GM19099 (cell line): ENCODE results near the gene CISD1.

Source experiments
- POLR2A ChIP-seq: IDR thresholded peaks from 3 replicates; pipeline ENCODE4 v1.6.1; 2011; ENCODE audit warnings: low read depth; ENCODE audit not compliant: insufficient read length; ENCODE audit errors: extremely low read depth

Gene CISD1

DNA sequence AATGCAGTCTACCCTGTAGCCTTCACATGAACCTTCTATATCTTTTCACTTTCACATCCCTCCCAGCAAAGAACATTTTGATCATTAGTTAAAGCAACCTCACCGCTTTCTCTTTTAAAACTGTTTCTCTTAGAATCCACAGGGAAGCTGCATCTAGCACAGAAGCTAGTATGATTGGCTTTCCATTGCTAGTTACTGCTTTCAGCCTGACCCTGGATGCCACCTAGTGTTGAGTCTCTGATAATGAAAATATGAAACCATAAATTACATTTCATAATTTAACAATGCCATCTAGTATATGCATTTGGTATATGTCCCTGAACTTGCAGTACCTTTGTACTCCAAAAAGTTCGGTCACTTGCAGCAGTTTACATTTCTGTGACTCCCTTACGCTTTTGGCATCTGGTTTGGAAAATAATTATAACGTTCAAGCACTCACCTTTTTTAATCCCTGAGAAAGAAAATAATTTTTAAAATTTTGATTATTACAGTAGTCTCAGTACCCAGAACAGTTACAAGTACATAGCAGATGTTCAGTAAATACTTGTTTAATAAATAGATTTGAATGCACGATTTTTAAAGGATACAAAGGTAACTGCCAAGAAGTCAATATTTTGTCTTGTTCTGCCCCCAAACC lies 22.7 kb downstream of the CISD1 start:
- TF ChIP-seq POLR2A = no peak

GRCh38 chr10:58293989-58294388 lies 25.0 kb downstream of the CISD1 start:
- no peak for TF ChIP-seq POLR2A

- no peak for TF ChIP-seq POLR2A
Measured at GRCh38 chr10:58299580-58299979, 30.6 kb downstream of the CISD1 start.

GRCh38 chr10:58300676-58301075 lies 31.7 kb downstream of the CISD1 start:
- TF ChIP-seq POLR2A = no peak

- no peak for TF ChIP-seq POLR2A
Measured at GRCh38 chr10:58302254-58302653, 33.3 kb downstream of the CISD1 start.

GRCh38 chr10:58304099-58304633 lies 35.2 kb downstream of the CISD1 start:
- TF ChIP-seq POLR2A = no peak

DNA sequence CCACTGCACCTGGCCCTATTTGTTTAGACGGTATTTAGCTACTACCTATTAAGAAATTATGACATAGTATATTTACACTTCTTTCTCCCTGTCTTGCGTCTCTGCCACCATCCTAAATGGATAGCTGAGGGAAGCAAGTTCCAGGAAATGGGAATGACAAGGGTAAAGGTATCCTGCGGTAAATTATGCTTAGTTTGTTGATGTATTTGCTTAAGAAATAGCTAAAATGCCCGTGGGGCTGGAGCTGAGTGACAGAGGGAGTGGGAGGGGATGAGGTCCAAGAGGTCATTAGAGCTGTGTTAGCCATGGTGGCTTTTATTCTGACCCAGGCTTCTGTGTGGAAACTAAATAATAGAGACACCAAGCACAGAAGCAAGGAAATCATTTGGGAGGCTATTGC lies 36.9 kb downstream of the CISD1 start:
- no peak for TF ChIP-seq POLR2A

DNA sequence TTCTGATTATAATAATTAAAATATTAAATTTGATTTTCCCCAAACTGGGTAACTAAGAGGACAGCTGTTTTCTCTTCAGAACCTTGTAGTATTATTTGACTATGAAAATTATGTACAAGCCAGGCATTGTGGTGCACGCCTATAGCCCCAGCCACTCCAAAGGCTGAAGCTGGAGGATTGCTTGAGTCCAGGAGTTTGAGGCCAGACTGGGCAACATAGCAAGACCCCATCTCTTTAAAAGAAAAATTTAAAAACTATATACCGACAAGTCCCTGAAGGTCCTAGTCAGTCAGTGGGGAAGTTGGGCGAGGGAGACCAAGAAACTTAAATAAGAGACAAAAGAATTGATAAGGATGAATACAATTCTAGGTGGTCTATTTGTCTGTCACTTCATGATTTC lies 38.7 kb downstream of the CISD1 start:
- TF ChIP-seq POLR2A = no peak

- no peak for TF ChIP-seq POLR2A
Measured at GRCh38 chr10:58311026-58311425, 42.1 kb downstream of the CISD1 start.

- TF ChIP-seq POLR2A = no peak
Measured at GRCh38 chr10:58316874-58317273, 47.9 kb downstream of the CISD1 start.

GRCh38 chr10:58318346-58318745 lies 49.4 kb downstream of the CISD1 start:
- TF ChIP-seq POLR2A = no peak

GRCh38 chr10:58319599-58319998 lies 50.6 kb downstream of the CISD1 start:
- TF ChIP-seq POLR2A = no peak

- no peak for TF ChIP-seq POLR2A
Measured at GRCh38 chr10:58320351-58321049, 51.5 kb downstream of the CISD1 start.

DNA sequence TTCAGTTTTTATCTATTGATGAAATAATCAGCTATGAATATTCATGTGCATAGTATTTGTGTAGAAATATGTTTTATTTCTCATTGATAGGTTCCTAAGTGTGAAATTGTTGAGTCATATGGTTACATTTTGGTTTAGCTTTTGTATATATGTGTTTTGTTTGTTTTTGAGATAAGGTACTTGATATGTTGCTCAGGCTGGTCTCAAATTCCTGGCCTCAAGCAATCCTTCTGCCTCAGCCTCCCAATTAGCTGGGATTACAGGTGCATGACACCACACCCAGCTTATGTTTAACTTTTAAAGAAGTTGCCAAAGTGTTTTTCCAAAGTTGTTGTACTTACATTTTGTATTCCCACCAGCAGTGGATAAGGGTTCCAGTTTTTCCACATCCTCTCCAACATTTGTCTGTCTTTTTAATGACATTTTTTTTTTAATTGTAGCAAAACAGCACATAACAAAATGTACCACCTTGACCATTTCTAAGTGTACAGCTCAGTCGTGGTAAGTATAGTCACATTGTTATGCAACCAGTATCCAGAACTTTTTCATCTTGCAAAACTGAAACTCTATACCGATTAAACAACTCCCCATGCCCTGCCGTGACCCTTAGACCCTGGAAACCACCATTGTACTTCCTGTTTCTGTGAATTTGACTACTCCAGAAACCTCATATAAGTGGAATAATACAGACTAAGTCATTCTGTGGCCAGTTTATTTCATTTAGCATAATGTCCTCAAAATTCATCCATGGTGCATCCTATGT lies 53.3 kb downstream of the CISD1 start:
- no peak for TF ChIP-seq POLR2A

- TF ChIP-seq POLR2A = no peak
Measured at GRCh38 chr10:58322835-58323209, 53.9 kb downstream of the CISD1 start.

GRCh38 chr10:58326967-58327381 lies 58.0 kb downstream of the CISD1 start:
- no peak for TF ChIP-seq POLR2A
